Thyroid gland (tissue), 4 donors: ENCODE data around the gene OGA. TPM values are rescaled to one million over a fixed set of nuclear protein-coding genes. Genes with fewer than 3 reads are reported as not detected.

Experiments
- DNase-seq, 2 donors: peaks; one replicate each; pipeline ENCODE4 v3.0.0-alpha.2; 2019
- H3K27ac ChIP-seq, 3 donors: fragments of 200-600 bp; sonication (generic); 1 replicate in 2 of 3; 2 replicates in 1 of 3; pipeline ENCODE4 v1.5.1; 2016 to 2019; ENCODE audit warnings: mild to moderate bottlenecking in 1 of 3, moderate library complexity in 1 of 3
- H3K27me3 ChIP-seq: fragments of 200-600 bp; sonication (generic); one replicate; pipeline ENCODE4 v1.5.1; 2019
- H3K36me3 ChIP-seq, 2 donors: fragments of 200-600 bp; sonication (generic); one replicate each; pipeline ENCODE4 v1.5.1; 2016 to 2019
- H3K4me1 ChIP-seq, 2 donors: fragments of 200-600 bp; sonication (generic); one replicate each; pipeline ENCODE4 v1.5.1; 2017 to 2019
- H3K4me3 ChIP-seq, 3 donors: fragments of 200-600 bp; sonication (generic); replicated peaks in 1 of 3; 1 replicate in 2 of 3; 2 replicates in 1 of 3; pipeline ENCODE4 v1.5.1; 2016; ENCODE audit warnings: mild to moderate bottlenecking in 1 of 3
- H3K9me3 ChIP-seq: fragments of 200-600 bp; sonication (generic); one replicate; pipeline ENCODE4 v1.5.1; 2017
- CTCF ChIP-seq, 6 experiments: fragments of 200-600 bp in 3 of 6; fragments of 450-650 bp in 3 of 6; sonication (generic) in 3 of 6; IDR thresholded peaks; one replicate each; pipeline ENCODE4 v1.5.1; 2016 to 2019; ENCODE audit warnings: antibody characterized with exemption in 6 of 6, mild to moderate bottlenecking in 2 of 6, inconsistent platforms in 1 of 6, moderate library complexity in 1 of 6
- POLR2A ChIP-seq, 2 donors: fragments of 450-650 bp; IDR thresholded peaks; one replicate each; pipeline ENCODE4 v1.6.1; 2017; ENCODE audit warnings: antibody characterized with exemption in 2 of 2, mild to moderate bottlenecking in 2 of 2, moderate library complexity in 1 of 2
- WGBS, 2 donors: methylation state at CpG; one replicate each; pipeline ENCODE4 v1.1.5; 2017; 5-methylcytosine and 5-hydroxymethylcytosine counted together
- intact Hi-C: fragments of 100-400 bp; cut with DNase I; formaldehyde crosslinking; loops from one replicate; pipeline ENCODE4 v1.15.1; 2023
- total RNA-seq, 4 donors: library from RNA; depleted of rRNA; stranded (reverse); fragments of >200 nt; gene quantifications; one replicate each; pipeline ENCODE4 v1.2.3, GENCODE V29; 2016

The OGA gene
- total RNA-seq, 4 donors from 2014 or later, result 114 to 205 (median 157) TPM

- Histone ChIP-seq H3K27me3 (peaks cover 8% of the 10 kb centered on the region), H3K27ac (no peak overlapping the region), H3K36me3 (no peaks in the 10 kb centered on the region), H3K4me3 (no peak overlapping the region), H3K4me1 (no peaks in the 10 kb centered on the region), H3K9me3 (no peaks in the 10 kb centered on the region)
- TF ChIP-seq CTCF (IDR thresholded peaks at IDR 0.05), result no peak
- TF ChIP-seq POLR2A (IDR thresholded peaks at IDR 0.05), result no peak
- intact Hi-C loops, result no loop called here
- no peak for DNase-seq
- 17 to 31% methylated on average over 5 to 6 of the region's 6 CpGs for whole genome bisulfite sequencing, 2 donors
These were observed 50.7 kb downstream of the OGA start for GRCh38 chr10:101767600-101767945.

- Histone ChIP-seq H3K27me3 (peaks cover 2% of the 10 kb centered on the region), H3K27ac (no peak overlapping the region)
- intact Hi-C loops, result no loop called here
These were observed 51.3 kb downstream of the OGA start for GRCh38 chr10:101766753-101767599.

GRCh38 chr10:101766306-101766705 lies 51.9 kb downstream of the OGA start:
- Histone ChIP-seq H3K9me3 (no peaks in the 10 kb centered on the region), H3K27ac (no peak overlapping the region), H3K36me3 (no peaks in the 10 kb centered on the region), H3K27me3 (no peaks in the 10 kb centered on the region), H3K4me3 (no peak overlapping the region), H3K4me1 (no peaks in the 10 kb centered on the region)
- 80 to 91% methylated on average over 6 of the region's 6 CpGs for WGBS, 2 donors
- DNase-seq, result no peak
- no peak for TF ChIP-seq CTCF (IDR thresholded peaks at IDR 0.05)
- TF ChIP-seq POLR2A (IDR thresholded peaks at IDR 0.05), result no peak
- intact Hi-C loops, result no loop called here

More at GRCh38 chr10:101766753-101767599, 51.3 kb downstream of the OGA start:
- Histone ChIP-seq H3K4me3 (no peak overlapping the region), H3K9me3 (no peaks in the 10 kb centered on the region), H3K36me3 (no peaks in the 10 kb centered on the region), H3K4me1 (no peaks in the 10 kb centered on the region)
- WGBS, 2 donors, result 61 to 72% methylated on average over 12 of the region's 12 CpGs
- no peak for DNase-seq
- TF ChIP-seq POLR2A (IDR thresholded peaks at IDR 0.05) (no peak), CTCF (IDR thresholded peaks at IDR 0.05) (no peak)

GRCh38 chr10:101763141-101763846 lies 55.0 kb downstream of the OGA start:
- no peaks in the 10 kb centered on the region for H3K9me3 ChIP-seq

More at GRCh38 chr10:101763141-101763846, 55.0 kb downstream of the OGA start:
- TF ChIP-seq CTCF (IDR thresholded peaks at IDR 0.05) (no peak), POLR2A (IDR thresholded peaks at IDR 0.05) (no peak)
- no peak for DNase-seq
- H3K27me3 ChIP-seq, result no peaks in the 10 kb centered on the region
- intact Hi-C loops, result no loop called here
- H3K36me3 ChIP-seq, result no peaks in the 10 kb centered on the region
- no peak overlapping the region for H3K27ac ChIP-seq
- WGBS, 2 donors, result 76 to 81% methylated on average over 8 to 9 of the region's 10 CpGs
- no peak overlapping the region for H3K4me3 ChIP-seq
- no peaks in the 10 kb centered on the region for H3K4me1 ChIP-seq
